ENCODE data around the gene NFYA.

The NFYA gene

GRCh38 chr6:41047306-41047705 is 25.5 kb upstream of the NFYA start:
- DNase-seq (ENCODE audit: low read depth) = no peak

- DNase-seq (ENCODE audit: low read depth) = no peak
These were observed 24.7 kb upstream of the NFYA start for GRCh38 chr6:41047745-41048732.

GRCh38 chr6:41049521-41049920 is 23.3 kb upstream of the NFYA start:
- DNase-seq (ENCODE audit: low read depth) = peak; percentile 26

DNA sequence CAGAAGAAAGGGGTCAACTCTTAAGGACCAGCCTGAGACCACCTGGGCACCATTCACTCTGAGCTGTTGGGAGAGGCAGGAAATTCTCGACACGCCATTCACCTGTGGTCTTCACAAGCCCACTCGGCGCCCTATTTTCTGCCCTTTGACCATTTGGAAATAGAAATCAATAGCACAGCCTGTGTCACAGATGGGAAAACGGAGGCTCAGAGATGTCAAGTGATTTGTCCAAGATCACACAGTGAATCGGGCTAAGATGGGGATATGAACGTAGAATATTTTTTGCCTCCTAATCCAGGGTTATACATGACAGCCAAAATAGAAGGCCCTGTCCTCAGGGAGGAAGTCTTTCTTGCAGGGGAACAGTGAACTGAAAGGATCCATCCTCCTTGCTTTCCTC is 22.8 kb upstream of the NFYA start:
- no peak for DNase-seq (ENCODE audit: low read depth)

GRCh38 chr6:41050536-41050935 is 22.2 kb upstream of the NFYA start:
- no peak for DNase-seq (ENCODE audit: low read depth)

- no peak for DNase-seq (ENCODE audit: low read depth)
These were observed 20.9 kb upstream of the NFYA start for GRCh38 chr6:41051873-41052272.

DNA sequence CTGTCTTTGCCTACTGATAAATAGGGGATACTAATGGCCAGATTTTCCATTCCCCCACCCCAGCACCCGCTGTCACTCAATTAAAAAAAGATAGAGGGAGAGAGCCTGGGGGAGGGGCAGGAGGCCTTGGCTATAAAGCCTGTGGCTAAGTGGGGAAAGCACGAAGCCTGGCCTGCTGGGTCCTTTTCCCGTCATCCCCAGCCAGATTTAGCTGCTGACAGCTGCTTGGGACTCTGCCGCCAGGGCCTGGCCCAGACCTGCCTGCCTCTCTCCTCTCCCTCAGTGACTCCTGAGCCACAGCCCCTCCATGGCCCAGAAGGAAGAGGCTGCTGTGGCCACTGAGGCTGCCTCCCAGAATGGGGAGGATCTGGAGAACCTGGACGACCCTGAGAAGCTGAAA is 19.7 kb upstream of the NFYA start, which contains the start of gene APOBEC2:
APOBEC2 (plus strand) TSS at position 162 of the 400 bp plus-strand sequence; CDS start at position 308, 146 bp downstream.
- no peak for DNase-seq (ENCODE audit: low read depth)

DNA sequence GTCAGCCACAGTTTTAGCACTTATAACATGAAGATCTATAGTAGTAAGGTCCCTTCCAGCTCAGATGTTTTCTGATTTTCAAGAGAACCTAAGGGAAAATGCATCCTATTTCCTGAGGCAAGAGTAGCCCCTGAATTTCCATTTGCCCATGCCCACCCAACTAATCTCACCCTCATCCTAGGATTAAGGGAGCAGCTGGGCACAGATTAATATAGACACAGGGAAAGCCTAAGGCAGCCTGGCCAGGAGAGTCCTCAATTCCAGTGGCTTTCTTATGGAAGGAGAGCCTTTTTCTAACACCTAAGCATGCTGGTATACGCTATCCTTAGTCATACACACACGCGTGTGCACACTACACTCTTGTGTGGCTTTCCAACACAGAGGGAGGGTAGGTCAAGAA is 18.3 kb upstream of the NFYA start:
- DNase-seq (ENCODE audit: low read depth) = no peak

DNA sequence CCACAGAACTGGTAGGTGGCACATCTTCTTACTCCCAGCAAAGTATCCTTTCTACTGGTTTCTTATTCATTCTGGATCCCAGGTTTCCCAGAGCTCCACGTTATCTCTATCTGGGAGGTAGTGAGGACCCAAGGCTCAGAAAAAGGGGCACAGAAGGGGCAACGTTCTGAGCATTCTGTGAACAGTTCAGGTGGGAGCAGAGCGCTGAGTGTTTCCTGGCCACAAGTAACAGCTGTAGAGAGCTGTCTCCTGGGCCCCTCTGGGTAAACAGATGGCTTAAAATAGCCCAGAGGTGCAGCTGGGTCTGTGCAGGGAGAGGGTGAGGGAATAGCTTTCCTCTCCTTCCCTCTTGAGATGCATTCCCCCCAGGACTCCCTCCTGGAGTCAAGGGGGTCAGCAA is 17.6 kb upstream of the NFYA start:
- no peak for DNase-seq (ENCODE audit: low read depth)

DNA sequence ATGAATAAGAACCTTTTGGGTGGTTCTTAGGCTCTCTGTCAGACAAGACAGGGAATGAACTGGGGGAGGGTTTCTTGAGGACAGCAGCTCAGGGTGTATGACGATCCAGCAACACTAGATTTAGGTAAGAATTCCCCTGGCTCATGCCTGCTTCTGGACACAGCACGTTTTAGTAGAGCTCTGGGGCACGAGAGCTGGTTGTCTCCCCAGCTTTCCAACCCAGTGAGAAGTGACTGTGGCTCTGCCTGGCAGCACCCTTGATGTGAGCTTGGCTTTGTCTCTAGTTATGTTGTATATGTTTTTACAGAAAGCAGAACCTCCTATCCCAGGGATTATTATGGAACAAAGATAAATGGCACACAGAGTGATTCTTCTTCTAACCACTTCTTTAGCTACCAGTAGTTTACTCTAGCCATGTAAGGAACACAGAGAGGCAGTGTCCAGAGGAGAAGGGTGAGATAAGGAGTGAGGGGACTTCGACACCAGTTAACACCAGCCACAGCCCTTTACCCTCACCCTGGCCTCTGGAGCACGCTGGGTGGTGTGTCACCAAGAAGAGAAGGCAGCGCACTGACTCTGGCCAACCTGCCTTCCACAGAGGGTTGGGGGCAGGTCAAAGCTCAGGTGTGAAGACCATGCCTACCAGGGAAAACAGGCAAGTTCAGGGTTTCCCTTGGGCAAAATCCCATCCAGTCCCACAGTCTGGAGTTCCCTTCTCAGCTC is 15.8 kb upstream of the NFYA start:
- no peak for DNase-seq (ENCODE audit: low read depth)

DNA sequence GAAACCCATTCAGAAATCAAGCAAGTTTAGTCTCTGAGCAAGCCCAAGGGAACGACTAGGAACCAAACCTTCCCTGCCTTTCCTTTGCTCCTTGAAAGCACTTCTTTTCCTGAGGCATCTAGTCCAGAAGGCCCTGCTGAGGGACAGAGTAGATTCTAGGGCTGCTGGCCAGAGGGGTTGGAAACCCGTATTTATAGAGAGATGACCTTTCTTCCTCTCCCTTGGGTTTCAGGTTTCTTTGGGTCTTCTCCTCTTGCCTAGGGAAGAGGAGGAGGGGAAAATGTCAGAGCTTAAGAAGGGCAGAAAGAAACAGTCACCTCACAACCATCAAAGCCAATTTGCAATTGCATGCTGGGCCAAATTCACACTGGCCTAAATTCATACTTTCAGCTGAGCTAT is 14.0 kb upstream of the NFYA start:
- DNase-seq (ENCODE audit: low read depth) = no peak

DNA sequence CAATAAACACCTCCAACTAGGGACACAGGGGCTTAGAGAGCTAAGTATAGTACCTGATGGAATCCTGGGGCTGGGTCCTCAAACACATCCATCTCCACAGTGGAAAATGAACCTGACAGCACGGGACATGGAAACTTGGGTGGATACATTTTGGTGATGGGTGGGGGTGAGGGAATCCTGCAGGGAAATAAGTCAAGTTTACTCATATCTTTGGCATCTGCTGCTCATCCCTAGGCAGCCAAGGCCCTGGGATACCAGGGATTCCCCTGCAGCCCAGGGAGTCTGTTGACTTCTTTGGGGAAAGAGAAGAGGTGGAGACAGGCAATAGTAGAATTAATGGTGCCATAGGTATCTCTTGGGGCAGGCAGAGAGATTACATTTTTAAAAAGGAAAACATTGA is 13.2 kb upstream of the NFYA start:
- no peak for DNase-seq (ENCODE audit: low read depth)

- DNase-seq (ENCODE audit: low read depth) = no peak
These were observed 11.5 kb upstream of the NFYA start for GRCh38 chr6:41061196-41061726.

GRCh38 chr6:41062056-41062455 is 10.7 kb upstream of the NFYA start:
- DNase-seq (ENCODE audit: low read depth) = peak; percentile 25

- no peak for DNase-seq (ENCODE audit: low read depth)
These were observed 8.9 kb upstream of the NFYA start for GRCh38 chr6:41063884-41064285.

DNA sequence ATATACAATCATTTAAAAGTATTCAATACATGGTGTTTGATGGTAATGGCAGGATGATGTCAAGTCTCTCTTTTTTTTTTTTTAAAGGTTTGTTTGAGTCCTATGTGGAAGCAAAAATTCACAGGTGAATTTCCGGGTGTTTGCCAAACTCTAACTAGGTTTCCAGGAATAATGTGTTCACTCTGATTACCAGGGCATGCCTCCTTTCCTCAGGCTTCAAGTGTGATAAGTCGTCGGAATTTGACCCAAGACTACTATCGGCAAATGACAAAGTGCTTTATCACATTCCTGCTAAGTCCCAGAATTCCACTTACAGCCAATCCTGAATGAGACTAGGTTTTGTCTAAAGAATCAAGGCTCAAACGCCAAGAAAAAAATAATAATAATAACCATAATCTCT is 7.9 kb upstream of the NFYA start:
- no peak for DNase-seq (ENCODE audit: low read depth)

DNA sequence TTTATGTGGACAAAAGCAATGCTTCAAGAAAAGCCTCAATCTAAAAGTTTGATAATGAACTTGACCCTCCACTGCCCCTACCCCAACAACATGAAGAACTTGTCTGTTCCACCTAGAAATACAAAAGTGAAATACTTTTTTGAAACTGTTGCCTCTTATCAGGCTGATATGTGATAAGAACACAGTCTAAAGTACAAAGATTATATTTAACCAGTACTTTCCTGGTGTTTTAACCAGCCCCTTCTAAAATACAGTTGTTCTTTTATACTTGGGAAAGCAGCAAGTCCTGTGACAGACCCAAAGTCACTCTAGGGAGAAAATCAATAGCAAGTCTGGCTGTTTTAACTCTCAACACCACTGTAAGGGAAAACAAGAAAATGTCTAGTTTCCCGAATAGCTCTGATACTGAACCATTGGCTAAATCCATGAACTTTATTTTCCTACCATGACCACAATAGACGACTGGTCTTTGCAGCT is 7.2 kb upstream of the NFYA start:
- no peak for DNase-seq (ENCODE audit: low read depth)

DNA sequence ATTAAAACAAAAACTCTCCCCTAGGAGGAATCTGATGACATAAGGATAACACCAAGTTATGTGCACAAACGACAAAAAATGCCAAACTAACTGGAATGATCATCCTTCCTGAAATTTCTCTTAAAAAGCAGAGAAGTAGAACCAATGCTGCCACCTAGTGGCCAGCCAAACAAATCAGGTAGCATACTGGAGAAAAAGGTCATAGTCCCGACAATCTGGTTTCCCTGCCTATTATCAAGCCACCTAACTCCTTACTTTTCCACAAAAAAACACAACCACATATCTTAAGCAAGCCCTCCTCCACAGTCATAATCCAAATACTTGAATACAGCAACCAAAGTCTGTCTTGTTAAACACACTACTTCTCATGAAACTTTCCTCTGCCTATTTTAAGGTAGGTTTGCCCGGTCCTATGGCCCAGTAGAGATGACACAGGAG is 5.9 kb upstream of the NFYA start:
- peak; percentile 72 for DNase-seq (ENCODE audit: low read depth)

GRCh38 chr6:41071501-41071922 is 1.3 kb upstream of the NFYA start:
- no peak for DNase-seq (ENCODE audit: low read depth)

DNA sequence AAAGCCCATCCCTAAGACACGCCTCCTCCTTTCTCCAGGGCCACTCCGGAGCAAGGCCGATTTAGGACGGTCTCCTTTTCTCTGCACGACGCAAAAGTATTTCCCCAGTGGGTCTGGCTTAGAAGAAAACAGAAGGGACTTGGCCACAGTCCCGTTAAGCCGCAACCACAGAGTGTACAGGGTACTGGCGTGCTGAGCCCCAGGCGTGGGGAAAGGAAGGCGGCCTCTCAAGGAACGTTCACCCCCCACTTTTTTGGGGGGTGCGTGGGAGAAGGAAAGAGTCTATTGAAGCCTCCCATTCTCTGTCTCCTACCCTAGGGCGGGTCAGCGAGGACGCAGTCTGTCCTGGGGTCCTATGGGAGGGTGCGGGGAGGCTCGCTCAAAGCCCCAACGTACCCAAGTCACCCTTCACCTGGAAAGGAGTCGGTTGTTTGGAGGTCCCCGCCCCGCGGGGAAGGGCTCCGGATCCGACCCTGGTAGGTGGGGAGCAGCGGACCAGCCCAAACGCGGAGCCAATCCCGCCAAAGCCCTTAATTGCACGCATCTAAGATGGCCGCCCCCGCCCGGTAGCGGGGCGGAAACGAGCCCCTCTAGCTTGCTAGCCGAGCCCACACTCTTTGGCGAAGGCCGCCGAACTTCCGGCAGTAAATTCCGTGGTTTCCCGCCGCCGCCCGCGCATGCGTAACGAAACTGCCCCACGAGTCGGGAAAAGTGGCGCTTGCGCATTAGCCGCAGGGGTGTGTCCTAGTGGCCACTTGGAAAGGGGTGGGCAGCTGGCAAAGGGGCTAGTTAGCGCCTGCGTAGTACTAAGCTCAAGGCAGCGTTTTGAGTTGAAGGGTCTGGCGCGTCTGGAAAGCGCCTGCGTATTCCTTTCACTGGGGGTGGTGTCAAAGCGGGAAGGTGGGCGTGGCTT is 595 bp upstream of the NFYA start, which contains the start of gene OARD1:
OARD1 (minus strand) TSS at position 434 of the 913 bp plus-strand sequence. CDS start 722 bp downstream, outside the sequence.
- peak; percentile 99 for DNase-seq (ENCODE audit: low read depth)

Data from amniotic epithelial cell (primary cell).